ENCODE data around the gene SLITRK1. TPM values are rescaled to one million over a fixed set of nuclear protein-coding genes. Genes with fewer than 3 reads are reported as not detected.

SLITRK1 gene
- total RNA-seq, 4 donors from 2014 or later = not detected

DNA sequence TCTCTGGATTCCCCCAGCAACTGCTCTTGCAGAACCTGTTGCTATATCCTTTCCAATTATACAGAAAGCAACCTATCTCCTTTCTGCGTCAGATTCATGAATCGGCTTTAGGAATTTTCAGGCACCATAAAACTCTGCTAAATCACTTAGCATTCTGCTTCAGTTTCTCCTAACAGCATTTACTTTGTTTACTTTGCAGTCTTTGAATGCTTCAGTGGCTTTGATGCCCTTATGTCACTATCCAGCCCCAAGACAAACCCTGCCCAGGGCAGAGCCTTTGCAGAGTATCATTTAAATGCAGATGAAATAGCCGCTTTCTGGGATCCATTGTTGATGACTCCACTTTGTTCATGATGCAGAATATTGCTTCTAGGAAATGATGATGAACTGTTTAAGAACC lies 43.1 kb downstream of the SLITRK1 start:
- Histone ChIP-seq H3K4me3 (no peak overlapping the region), H3K9me3 (no peaks in the 10 kb centered on the region), H3K36me3 (no peaks in the 10 kb centered on the region), H3K27ac (no peak overlapping the region), H3K27me3 (no peaks in the 10 kb centered on the region), H3K4me1 (no peaks in the 10 kb centered on the region)
- ATAC-seq = no peak
- TF ChIP-seq POLR2AphosphoS5 (IDR thresholded peaks at IDR 0.05) = no peak
- 71 to 83% methylated on average over 3 of the region's 3 CpGs for WGBS, 2 donors (ENCODE audit: low coverage in 1 of 2)

- Histone ChIP-seq H3K4me3 (no peak overlapping the region), H3K9me3 (no peaks in the 10 kb centered on the region), H3K27ac (no peak overlapping the region), H3K36me3 (no peaks in the 10 kb centered on the region), H3K4me1 (no peaks in the 10 kb centered on the region), H3K27me3 (no peaks in the 10 kb centered on the region)
- no peak for ATAC-seq
- no peak for TF ChIP-seq POLR2A (IDR thresholded peaks at IDR 0.05)
- no peak for TF ChIP-seq POLR2AphosphoS5 (IDR thresholded peaks at IDR 0.05)
- TF ChIP-seq, protein P1, sequence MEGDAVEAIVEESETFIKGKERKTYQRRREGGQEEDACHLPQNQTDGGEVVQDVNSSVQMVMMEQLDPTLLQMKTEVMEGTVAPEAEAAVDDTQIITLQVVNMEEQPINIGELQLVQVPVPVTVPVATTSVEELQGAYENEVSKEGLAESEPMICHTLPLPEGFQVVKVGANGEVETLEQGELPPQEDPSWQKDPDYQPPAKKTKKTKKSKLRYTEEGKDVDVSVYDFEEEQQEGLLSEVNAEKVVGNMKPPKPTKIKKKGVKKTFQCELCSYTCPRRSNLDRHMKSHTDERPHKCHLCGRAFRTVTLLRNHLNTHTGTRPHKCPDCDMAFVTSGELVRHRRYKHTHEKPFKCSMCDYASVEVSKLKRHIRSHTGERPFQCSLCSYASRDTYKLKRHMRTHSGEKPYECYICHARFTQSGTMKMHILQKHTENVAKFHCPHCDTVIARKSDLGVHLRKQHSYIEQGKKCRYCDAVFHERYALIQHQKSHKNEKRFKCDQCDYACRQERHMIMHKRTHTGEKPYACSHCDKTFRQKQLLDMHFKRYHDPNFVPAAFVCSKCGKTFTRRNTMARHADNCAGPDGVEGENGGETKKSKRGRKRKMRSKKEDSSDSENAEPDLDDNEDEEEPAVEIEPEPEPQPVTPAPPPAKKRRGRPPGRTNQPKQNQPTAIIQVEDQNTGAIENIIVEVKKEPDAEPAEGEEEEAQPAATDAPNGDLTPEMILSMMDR (IDR thresholded peaks at IDR 0.05) = no peak
- no peak for TF ChIP-seq EP300 (IDR thresholded peaks at IDR 0.05)
- WGBS, 2 donors (ENCODE audit: low coverage in 1 of 2) = 80 to 87% methylated on average over 3 of the region's 3 CpGs
Measured at GRCh38 chr13:83831796-83832195, 50.5 kb downstream of the SLITRK1 start.

- Histone ChIP-seq H3K4me3 (no peak overlapping the region), H3K36me3 (no peaks in the 10 kb centered on the region), H3K27me3 (no peaks in the 10 kb centered on the region), H3K9me3 (no peaks in the 10 kb centered on the region), H3K4me1 (peaks cover 0 to 6% (median 0%) of the 10 kb centered on the region in 3 donors), H3K27ac (no peak overlapping the region)
- ATAC-seq = no peak
- TF ChIP-seq, protein P1 (IDR thresholded peaks at IDR 0.05) = no peak
- TF ChIP-seq POLR2AphosphoS5 (IDR thresholded peaks at IDR 0.05) (no peak), POLR2A (IDR thresholded peaks at IDR 0.05) (no peak), EP300 (IDR thresholded peaks at IDR 0.05) (no peak)
- 4 to 24% methylated on average over 2 of the region's 2 CpGs for WGBS, 2 donors (ENCODE audit: low coverage in 1 of 2)
Measured at GRCh38 chr13:83829810-83830209, 52.5 kb downstream of the SLITRK1 start.

DNA sequence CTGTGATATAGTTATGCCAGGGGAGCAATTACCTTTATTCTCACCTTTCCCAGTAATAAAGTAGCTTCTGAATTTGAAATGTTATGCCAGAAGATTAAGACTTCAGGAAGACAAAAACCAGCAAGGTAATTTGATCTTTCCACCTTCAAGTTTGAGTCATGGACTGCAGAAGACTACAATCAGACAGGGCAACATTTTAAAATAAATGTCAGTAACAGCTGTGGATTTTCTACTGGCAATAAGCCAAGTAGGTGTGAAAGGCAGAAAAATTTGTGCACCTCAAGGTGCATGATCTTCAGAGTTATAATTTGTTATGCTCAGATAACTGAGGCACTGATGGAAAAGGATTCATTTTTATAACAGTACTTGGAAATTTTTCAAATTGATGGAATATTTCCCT lies 54.9 kb downstream of the SLITRK1 start:
- no peak for ATAC-seq
- no peaks in the 10 kb centered on the region for H3K36me3 ChIP-seq
- H3K9me3 ChIP-seq = no peaks in the 10 kb centered on the region
- H3K4me1 ChIP-seq = peaks cover 0 to 6% (median 0%) of the 10 kb centered on the region in 3 donors
- no peak overlapping the region for H3K4me3 ChIP-seq
- TF ChIP-seq, protein P1 (IDR thresholded peaks at IDR 0.05) = no peak
- TF ChIP-seq POLR2A (IDR thresholded peaks at IDR 0.05) (no peak), EP300 (IDR thresholded peaks at IDR 0.05) (no peak), POLR2AphosphoS5 (IDR thresholded peaks at IDR 0.05) (no peak)
- H3K27me3 ChIP-seq = no peaks in the 10 kb centered on the region
- no peak overlapping the region for H3K27ac ChIP-seq
